HepG2 (cell line): ENCODE measurements around the gene USP20. TPM values are rescaled to one million over a fixed set of nuclear protein-coding genes. Genes with fewer than 3 reads are reported as not detected.

ENCODE experiments used
- ATAC-seq: fragments of 200-7000 bp; cut with Tn5 transposase; 3 replicates; pipeline ENCODE4 v1.9.1; 2020; ENCODE audit warnings: mild to moderate bottlenecking, moderate library complexity
- BruUV-seq: library from RNA; stranded (reverse); fragments of 400-500 nt; replicated peaks from 2 replicates; lab custom pipeline; 2021; lab: Mats Ljungman, UMichigan
- CTCF ChIA-PET: fragments of 300-600 bp; formaldehyde crosslinking; extraction: SDS; loops from one replicate; lab custom pipeline; 2021; ENCODE audit warnings: low total read pairs, inconsistent platforms, low intra/inter-chr PET ratio; lab: Yijun Ruan, JAX
- POLR2A ChIA-PET: fragments of 350-600 bp; sonication (Branson Sonifier 250); formaldehyde crosslinking; loops from one replicate; lab custom pipeline; 2020; ENCODE audit warnings: antibody characterized with exemption, inconsistent platforms; lab: Yijun Ruan, JAX
- DNase-seq: peaks from one replicate; pipeline ENCODE4 v3.0.0-alpha.2; 2015; ENCODE audit warnings: low spot score
- FAIRE-seq: peaks from 3 replicates; lab custom pipeline; 2011; peaks lifted over from hg19 to GRCh38; lab: Jason Lieb, UNC
- H2AFZ ChIP-seq: one replicate; pipeline ENCODE4 v1.6.1; 2011; ENCODE audit warnings: low read length, inconsistent platforms
- H3K27ac ChIP-seq: fragments of 300-600 bp; 3 replicates; pipeline ENCODE4 v1.8.0; 2011; ENCODE audit warnings: mixed run types, mild to moderate bottlenecking, mixed read lengths, low read length, inconsistent platforms; ENCODE audit not compliant: insufficient read depth; ENCODE audit errors: extremely low read length
- H3K27me3 ChIP-seq, 2 experiments: fragments of 200-600 bp in 1 of 2; 2 replicates in 1 of 2; 3 replicates in 1 of 2; pipeline versions ENCODE4 v1.6.0 to v1.8.0; 2011; ENCODE audit warnings: low read length in 2 of 2, mild to moderate bottlenecking in 2 of 2, moderate library complexity in 2 of 2, inconsistent platforms in 1 of 2; ENCODE audit not compliant: insufficient read depth in 2 of 2, control insufficient read depth in 1 of 2
- H3K36me3 ChIP-seq, 2 experiments: fragments of 200-600 bp in 1 of 2; replicated peaks in 1 of 2; 2 replicates in 1 of 2; 3 replicates in 1 of 2; pipeline versions ENCODE4 v1.5.1 to v1.8.0; 2011; ENCODE audit warnings: low read length in 2 of 2, inconsistent platforms in 1 of 2; ENCODE audit not compliant: insufficient read depth in 2 of 2, control insufficient read depth in 1 of 2
- H3K4me1 ChIP-seq: 2 replicates; pipeline ENCODE4 v1.5.1; 2012; ENCODE audit warnings: low read length, inconsistent platforms; ENCODE audit not compliant: insufficient read depth
- H3K4me2 ChIP-seq: 2 replicates; pipeline ENCODE4 v1.6.0; 2011; ENCODE audit warnings: low read depth, low read length, inconsistent platforms
- H3K4me3 ChIP-seq, 3 experiments: fragments of 200-600 bp in 1 of 3; sonication (generic), shearing (Covaris generic) in 1 of 3; replicated peaks in 1 of 3; 2 replicates each; pipeline ENCODE4 v1.5.1; 2011 to 2016; ENCODE audit warnings: low read length in 3 of 3, inconsistent platforms in 2 of 3, low read depth in 2 of 3, mild to moderate bottlenecking in 2 of 3, control low read depth in 1 of 3, mixed read lengths in 1 of 3; ENCODE audit not compliant: insufficient read depth in 1 of 3
- H3K79me2 ChIP-seq: one replicate; pipeline ENCODE4 v1.6.1; 2011; ENCODE audit warnings: low read length, inconsistent platforms; ENCODE audit not compliant: insufficient read depth
- H3K9ac ChIP-seq: 2 replicates; pipeline ENCODE4 v1.6.0; 2011; ENCODE audit warnings: mild to moderate bottlenecking, low read depth, low read length, inconsistent platforms; ENCODE audit not compliant: insufficient read depth
- H3K9me3 ChIP-seq: 2 replicates; pipeline ENCODE4 v1.5.1; 2012; ENCODE audit warnings: mild to moderate bottlenecking, low read length
- H4K20me1 ChIP-seq: 2 replicates; pipeline ENCODE4 v1.6.0; 2011; ENCODE audit warnings: inconsistent platforms, mild to moderate bottlenecking, low read length, moderate library complexity; ENCODE audit not compliant: insufficient read depth
- CAMTA2 ChIP-seq: sonication (generic); formaldehyde crosslinking; IDR thresholded peaks from 2 replicates; pipeline ENCODE4 v1.4.0; 2020; ENCODE audit warnings: mild to moderate bottlenecking, missing genetic modification reagents, borderline replicate concordance
- ZFP37 ChIP-seq: sonication (generic); formaldehyde crosslinking; IDR thresholded peaks from 2 replicates; pipeline ENCODE4 v1.4.0; 2020; ENCODE audit warnings: missing genetic modification reagents, borderline replicate concordance
- ZNF616 ChIP-seq: sonication (generic); formaldehyde crosslinking; IDR thresholded peaks from 2 replicates; pipeline ENCODE4 v1.5.0; 2020; ENCODE audit warnings: low read depth, mild to moderate bottlenecking, missing genetic modification reagents
- WGBS: methylation state at CpG from one replicate; pipeline ENCODE4 v1.1.6; 2017; ENCODE audit warnings: low lambda C conversion rate; 5-methylcytosine and 5-hydroxymethylcytosine counted together
- in situ Hi-C: cut with HindIII; loops from 2 replicates; pipeline ENCODE4 v1.10.0; 2017; ENCODE audit warnings: low pct_unique_long_range_greater_than_20kb; ENCODE audit not compliant: extremely low pct_ligation_motif_present
- intact Hi-C: fragments of 100-400 bp; cut with micrococcal nuclease; formaldehyde crosslinking; loops from one replicate; pipeline ENCODE4 v1.10.0; 2022; ENCODE audit not compliant: unreplicated experiment
- polyA plus RNA-seq, 8 experiments: library from polyadenylated mRNA; depleted of rRNA in 3 of 8; stranded (reverse) in 7 of 8; unstranded in 1 of 8; fragments of >200 nt; fragmentation: Illumina TruSeq in 4 of 8; extraction: Trizol in 4 of 8; gene quantifications; 2 replicates each; pipeline versions ENCODE4 v1.2.1 to v1.2.3, GENCODE V29; 2011 to 2016; ENCODE audit warnings: low read depth in 4 of 8, missing spikeins in 1 of 8, mixed read lengths in 1 of 8; ENCODE audit not compliant: insufficient read depth in 1 of 8
- total RNA-seq, 5 experiments: library from RNA; depleted of rRNA; stranded (reverse); fragments of >200 nt; fragmentation: Illumina TruSeq; extraction: Trizol; gene quantifications; 2 replicates each; pipeline ENCODE4 v1.2.3, GENCODE V29; 2016; ENCODE audit warnings: low read depth in 1 of 5
- TF ChIP-seq, protein P1 (sequence below): sonication (generic); formaldehyde crosslinking; IDR thresholded peaks from one replicate; pipeline ENCODE4 v1.5.1; 2020; ENCODE audit warnings: mild to moderate bottlenecking, missing genetic modification reagents; ENCODE audit errors: not compliant biosample characterization
- TF ChIP-seq, protein P2 (sequence below): sonication (generic); formaldehyde crosslinking; IDR thresholded peaks from 2 replicates; pipeline ENCODE4 v1.4.0; 2020; ENCODE audit warnings: missing genetic modification reagents, borderline replicate concordance

Gene USP20
- total and polyA plus RNA-seq, 2 of the 13 experiments (the other 11 are each of a cell fraction or from before 2014, with no cell fraction given), result 4.4 to 5.9 TPM

DNA sequence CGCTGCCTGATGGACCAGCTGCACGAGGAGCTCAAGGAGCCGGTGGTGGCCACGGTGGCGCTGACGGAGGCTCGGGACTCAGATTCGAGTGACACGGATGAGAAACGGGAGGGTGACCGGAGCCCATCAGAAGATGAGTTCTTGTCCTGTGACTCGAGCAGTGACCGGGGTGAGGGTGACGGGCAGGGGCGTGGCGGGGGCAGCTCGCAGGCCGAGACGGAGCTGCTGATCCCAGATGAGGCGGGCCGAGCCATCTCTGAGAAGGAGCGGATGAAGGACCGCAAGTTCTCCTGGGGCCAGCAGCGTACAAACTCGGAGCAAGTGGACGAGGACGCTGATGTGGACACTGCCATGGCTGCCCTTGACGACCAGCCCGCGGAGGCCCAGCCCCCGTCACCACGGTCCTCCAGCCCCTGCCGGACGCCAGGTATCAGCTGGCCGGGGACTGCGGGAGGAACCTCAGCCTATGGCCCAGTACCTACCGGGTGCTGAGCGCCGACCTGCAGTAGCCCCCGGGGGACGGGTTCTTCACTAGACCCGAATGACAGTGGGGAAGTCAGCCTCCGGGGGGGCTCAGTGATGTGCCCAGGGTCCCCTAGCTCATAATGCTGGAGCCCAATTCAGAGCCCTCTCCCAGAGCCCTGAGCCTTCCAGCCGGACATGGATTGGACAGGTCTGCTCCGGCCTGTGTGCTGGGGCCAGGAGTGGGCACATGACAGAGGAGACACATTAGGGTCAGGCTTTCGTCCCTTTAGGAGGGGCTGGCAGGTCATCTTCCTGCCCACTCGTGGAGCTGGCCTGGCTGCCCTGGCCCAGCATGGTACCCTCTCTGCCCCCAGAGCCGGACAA lies 33.0 kb downstream of the USP20 start:
- no peak for FAIRE-seq
- Histone ChIP-seq H3K4me1 (no peaks in the 10 kb centered on the region), H3K79me2 (no peaks in the 10 kb centered on the region), H3K36me3 (no peaks in the 10 kb centered on the region), H3K9me3 (no peaks in the 10 kb centered on the region), H3K4me2 (no peak overlapping the region), H3K27me3 (no peaks in the 10 kb centered on the region), H3K27ac (no peak overlapping the region), H2AFZ (no peak overlapping the region), H3K9ac (no peak overlapping the region), H3K4me3 (no peak overlapping the region), H4K20me1 (no peaks in the 10 kb centered on the region)
- POLR2A ChIA-PET, result no interaction called here
- no peak for DNase-seq
- in situ Hi-C loops, result no loop called here
- 96% methylated on average over 27 of the region's 48 CpGs for WGBS
- intact Hi-C loops, result no loop called here
- CTCF ChIA-PET, result no interaction called here
- no TSS peak for BruUV-seq
- ATAC-seq, result no peak
- TF ChIP-seq CAMTA2 (no peak), ZFP37 (CRISPR knock-in tag) (no peak), ZNF616 (CRISPR knock-in tag) (no peak)
- TF ChIP-seq, protein P1, sequence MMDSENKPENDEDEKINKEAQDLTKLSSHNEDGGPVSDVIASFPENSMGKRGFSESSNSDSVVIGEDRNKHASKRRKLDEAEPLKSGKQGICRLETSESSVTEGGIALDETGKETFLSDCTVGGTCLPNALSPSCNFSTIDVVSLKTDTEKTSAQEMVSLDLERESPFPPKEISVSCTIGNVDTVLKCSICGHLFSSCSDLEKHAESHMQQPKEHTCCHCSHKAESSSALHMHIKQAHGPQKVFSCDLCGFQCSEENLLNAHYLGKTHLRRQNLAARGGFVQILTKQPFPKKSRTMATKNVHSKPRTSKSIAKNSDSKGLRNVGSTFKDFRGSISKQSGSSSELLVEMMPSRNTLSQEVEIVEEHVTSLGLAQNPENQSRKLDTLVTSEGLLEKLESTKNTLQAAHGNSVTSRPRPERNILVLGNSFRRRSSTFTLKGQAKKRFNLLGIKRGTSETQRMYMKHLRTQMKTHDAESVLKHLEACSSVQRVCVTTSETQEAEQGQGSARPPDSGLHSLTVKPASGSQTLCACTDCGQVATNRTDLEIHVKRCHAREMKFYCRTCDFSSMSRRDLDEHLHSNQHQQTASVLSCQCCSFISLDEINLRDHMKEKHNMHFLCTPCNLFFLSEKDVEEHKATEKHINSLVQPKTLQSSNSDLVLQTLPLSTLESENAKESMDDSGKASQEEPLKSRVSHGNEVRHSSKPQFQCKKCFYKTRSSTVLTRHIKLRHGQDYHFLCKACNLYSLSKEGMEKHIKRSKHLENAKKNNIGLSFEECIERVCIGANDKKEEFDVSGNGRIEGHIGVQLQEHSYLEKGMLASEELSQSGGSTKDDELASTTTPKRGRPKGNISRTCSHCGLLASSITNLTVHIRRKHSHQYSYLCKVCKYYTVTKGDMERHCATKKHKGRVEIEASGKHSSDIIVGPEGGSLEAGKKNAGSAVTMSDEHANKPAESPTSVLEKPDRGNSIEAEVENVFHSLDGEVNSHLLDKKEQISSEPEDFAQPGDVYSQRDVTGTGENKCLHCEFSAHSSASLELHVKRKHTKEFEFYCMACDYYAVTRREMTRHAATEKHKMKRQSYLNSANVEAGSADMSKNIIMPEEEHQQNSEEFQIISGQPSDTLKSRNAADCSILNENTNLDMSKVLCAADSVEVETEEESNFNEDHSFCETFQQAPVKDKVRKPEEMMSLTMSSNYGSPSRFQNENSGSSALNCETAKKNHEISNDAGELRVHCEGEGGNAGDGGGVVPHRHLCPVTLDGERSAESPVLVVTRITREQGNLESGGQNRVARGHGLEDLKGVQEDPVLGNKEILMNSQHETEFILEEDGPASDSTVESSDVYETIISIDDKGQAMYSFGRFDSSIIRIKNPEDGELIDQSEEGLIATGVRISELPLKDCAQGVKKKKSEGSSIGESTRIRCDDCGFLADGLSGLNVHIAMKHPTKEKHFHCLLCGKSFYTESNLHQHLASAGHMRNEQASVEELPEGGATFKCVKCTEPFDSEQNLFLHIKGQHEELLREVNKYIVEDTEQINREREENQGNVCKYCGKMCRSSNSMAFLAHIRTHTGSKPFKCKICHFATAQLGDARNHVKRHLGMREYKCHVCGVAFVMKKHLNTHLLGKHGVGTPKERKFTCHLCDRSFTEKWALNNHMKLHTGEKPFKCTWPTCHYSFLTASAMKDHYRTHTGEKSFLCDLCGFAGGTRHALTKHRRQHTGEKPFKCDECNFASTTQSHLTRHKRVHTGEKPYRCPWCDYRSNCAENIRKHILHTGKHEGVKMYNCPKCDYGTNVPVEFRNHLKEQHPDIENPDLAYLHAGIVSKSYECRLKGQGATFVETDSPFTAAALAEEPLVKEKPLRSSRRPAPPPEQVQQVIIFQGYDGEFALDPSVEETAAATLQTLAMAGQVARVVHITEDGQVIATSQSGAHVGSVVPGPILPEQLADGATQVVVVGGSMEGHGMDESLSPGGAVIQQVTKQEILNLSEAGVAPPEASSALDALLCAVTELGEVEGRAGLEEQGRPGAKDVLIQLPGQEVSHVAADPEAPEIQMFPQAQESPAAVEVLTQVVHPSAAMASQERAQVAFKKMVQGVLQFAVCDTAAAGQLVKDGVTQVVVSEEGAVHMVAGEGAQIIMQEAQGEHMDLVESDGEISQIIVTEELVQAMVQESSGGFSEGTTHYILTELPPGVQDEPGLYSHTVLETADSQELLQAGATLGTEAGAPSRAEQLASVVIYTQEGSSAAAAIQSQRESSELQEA (CRISPR knock-in tag), result no peak
- TF ChIP-seq, protein P2, sequence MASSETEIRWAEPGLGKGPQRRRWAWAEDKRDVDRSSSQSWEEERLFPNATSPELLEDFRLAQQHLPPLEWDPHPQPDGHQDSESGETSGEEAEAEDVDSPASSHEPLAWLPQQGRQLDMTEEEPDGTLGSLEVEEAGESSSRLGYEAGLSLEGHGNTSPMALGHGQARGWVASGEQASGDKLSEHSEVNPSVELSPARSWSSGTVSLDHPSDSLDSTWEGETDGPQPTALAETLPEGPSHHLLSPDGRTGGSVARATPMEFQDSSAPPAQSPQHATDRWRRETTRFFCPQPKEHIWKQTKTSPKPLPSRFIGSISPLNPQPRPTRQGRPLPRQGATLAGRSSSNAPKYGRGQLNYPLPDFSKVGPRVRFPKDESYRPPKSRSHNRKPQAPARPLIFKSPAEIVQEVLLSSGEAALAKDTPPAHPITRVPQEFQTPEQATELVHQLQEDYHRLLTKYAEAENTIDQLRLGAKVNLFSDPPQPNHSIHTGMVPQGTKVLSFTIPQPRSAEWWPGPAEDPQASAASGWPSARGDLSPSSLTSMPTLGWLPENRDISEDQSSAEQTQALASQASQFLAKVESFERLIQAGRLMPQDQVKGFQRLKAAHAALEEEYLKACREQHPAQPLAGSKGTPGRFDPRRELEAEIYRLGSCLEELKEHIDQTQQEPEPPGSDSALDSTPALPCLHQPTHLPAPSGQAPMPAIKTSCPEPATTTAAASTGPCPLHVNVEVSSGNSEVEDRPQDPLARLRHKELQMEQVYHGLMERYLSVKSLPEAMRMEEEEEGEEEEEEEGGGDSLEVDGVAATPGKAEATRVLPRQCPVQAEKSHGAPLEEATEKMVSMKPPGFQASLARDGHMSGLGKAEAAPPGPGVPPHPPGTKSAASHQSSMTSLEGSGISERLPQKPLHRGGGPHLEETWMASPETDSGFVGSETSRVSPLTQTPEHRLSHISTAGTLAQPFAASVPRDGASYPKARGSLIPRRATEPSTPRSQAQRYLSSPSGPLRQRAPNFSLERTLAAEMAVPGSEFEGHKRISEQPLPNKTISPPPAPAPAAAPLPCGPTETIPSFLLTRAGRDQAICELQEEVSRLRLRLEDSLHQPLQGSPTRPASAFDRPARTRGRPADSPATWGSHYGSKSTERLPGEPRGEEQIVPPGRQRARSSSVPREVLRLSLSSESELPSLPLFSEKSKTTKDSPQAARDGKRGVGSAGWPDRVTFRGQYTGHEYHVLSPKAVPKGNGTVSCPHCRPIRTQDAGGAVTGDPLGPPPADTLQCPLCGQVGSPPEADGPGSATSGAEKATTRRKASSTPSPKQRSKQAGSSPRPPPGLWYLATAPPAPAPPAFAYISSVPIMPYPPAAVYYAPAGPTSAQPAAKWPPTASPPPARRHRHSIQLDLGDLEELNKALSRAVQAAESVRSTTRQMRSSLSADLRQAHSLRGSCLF (CRISPR knock-in tag), result no peak
